Activated T-helper 2 cell treated with anti-CD3 and anti-CD28 coated beads, Interferon-gamma antibody, Interleukin-2, Interleukin-4, amounts not matched to agents 10 μg/mL and 5 μg/mL and 100 μg/mL, durations not matched to agents 14 hours and 24 hours and 36 hours (primary cell): ENCODE results near the gene DOCK1. TPM values are rescaled to one million over a fixed set of nuclear protein-coding genes. Genes with fewer than 3 reads are reported as not detected.

ENCODE experiments used
- DNase-seq: peaks from one replicate; pipeline ENCODE4 v3.0.0; 2021; ENCODE audit warnings: low spot score
- H3K27ac Mint-ChIP-seq: one replicate; pipeline ENCODE4 v1.8.0; 2021; ENCODE audit warnings: mixed read lengths
- H3K27me3 Mint-ChIP-seq: one replicate; pipeline ENCODE4 v1.8.0; 2021; ENCODE audit warnings: low read depth, mixed read lengths
- H3K36me3 Mint-ChIP-seq: one replicate; pipeline ENCODE4 v1.8.0; 2021; ENCODE audit warnings: low read depth, mixed read lengths
- H3K4me1 Mint-ChIP-seq: one replicate; pipeline ENCODE4 v1.8.0; 2021; ENCODE audit warnings: low read depth, mixed read lengths
- H3K4me3 Mint-ChIP-seq: one replicate; pipeline ENCODE4 v1.8.0; 2021; ENCODE audit warnings: low read depth, mild to moderate bottlenecking, moderate library complexity, mixed read lengths
- H3K9me3 Mint-ChIP-seq: one replicate; pipeline ENCODE4 v1.8.0; 2021; ENCODE audit warnings: mixed read lengths
- intact Hi-C: fragments of 100-400 bp; cut with micrococcal nuclease; formaldehyde crosslinking; loops from one replicate; pipeline ENCODE4 v1.15.1; 2023
- total RNA-seq: library from RNA; stranded (reverse); gene quantifications from 2 replicates; pipeline ENCODE4 v1.2.3, GENCODE V29; 2022

Gene DOCK1
- total RNA-seq, 1 donor from 2014 or later = 0.59 TPM

GRCh38 chr10:127125331-127125730 lies 220.1 kb downstream of the DOCK1 start:
- no peak overlapping the region for H3K4me3 Mint-ChIP-seq
- no peaks in the 10 kb centered on the region for H3K4me1 Mint-ChIP-seq
- H3K27me3 Mint-ChIP-seq = no peaks in the 10 kb centered on the region
- no peak overlapping the region for H3K27ac Mint-ChIP-seq
- H3K36me3 Mint-ChIP-seq = no peaks in the 10 kb centered on the region
- DNase-seq = no peak
- intact Hi-C loops = no loop called here
- H3K9me3 Mint-ChIP-seq = no peaks in the 10 kb centered on the region

- DNase-seq = no peak
- no peaks in the 10 kb centered on the region for H3K9me3 Mint-ChIP-seq
- H3K4me1 Mint-ChIP-seq = no peaks in the 10 kb centered on the region
- no peaks in the 10 kb centered on the region for H3K36me3 Mint-ChIP-seq
- no peak overlapping the region for H3K27ac Mint-ChIP-seq
- no peak overlapping the region for H3K4me3 Mint-ChIP-seq
- no peaks in the 10 kb centered on the region for H3K27me3 Mint-ChIP-seq
- intact Hi-C loops = no loop called here
Observed at GRCh38 chr10:127127822-127128221, 222.6 kb downstream of the DOCK1 start.

DNA sequence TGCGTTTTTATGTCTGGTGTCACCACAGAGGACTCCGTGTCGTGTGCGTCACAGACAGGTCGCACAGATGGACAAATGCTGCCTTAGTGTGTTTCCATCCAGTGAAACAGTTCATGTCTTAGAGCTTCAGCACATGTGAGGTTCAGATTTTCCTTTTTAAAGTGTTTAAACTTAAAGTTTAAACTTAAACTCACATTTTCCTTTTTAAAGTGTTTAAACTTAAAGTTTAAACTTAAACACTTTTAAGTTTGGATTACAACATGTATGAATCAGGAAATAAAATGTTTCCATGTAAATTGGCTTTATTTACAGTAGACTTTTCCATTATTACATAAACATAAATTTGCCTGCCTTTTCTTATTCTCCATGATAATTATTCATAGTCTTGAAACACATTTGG lies 223.9 kb downstream of the DOCK1 start:
- Mint-ChIP-seq H3K4me3 (no peak overlapping the region), H3K36me3 (no peaks in the 10 kb centered on the region), H3K9me3 (no peaks in the 10 kb centered on the region), H3K27ac (no peak overlapping the region), H3K4me1 (no peaks in the 10 kb centered on the region), H3K27me3 (no peaks in the 10 kb centered on the region)
- no peak for DNase-seq
- intact Hi-C loops = no loop called here

DNA sequence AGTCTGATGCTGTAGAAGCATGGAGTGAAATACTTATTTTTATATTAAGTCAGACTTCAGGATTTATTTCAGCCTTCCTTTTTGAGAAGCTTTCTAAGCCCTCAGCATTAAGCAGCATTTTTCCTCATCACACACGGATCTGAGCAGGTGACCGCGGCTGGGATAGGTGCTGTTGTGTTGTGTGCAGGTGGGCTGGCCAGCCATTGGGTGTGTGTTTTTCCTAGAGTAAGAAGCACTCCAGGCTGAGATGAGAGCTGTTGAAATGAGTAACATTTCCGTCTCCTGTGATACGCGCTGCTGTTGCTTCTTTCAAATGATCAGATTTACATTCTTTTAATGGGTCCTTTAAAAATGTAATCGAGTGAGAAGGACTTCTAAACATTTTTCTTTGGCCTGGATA lies 227.2 kb downstream of the DOCK1 start:
- intact Hi-C loops = no loop called here
- no peaks in the 10 kb centered on the region for H3K36me3 Mint-ChIP-seq
- H3K27ac Mint-ChIP-seq = no peak overlapping the region
- no peak overlapping the region for H3K4me3 Mint-ChIP-seq
- no peaks in the 10 kb centered on the region for H3K4me1 Mint-ChIP-seq
- H3K27me3 Mint-ChIP-seq = no peaks in the 10 kb centered on the region
- no peak for DNase-seq
- no peaks in the 10 kb centered on the region for H3K9me3 Mint-ChIP-seq

GRCh38 chr10:127133225-127133624 lies 228.0 kb downstream of the DOCK1 start:
- no peaks in the 10 kb centered on the region for H3K27me3 Mint-ChIP-seq
- no peak overlapping the region for H3K27ac Mint-ChIP-seq
- H3K9me3 Mint-ChIP-seq = no peaks in the 10 kb centered on the region
- H3K4me3 Mint-ChIP-seq = no peak overlapping the region
- H3K4me1 Mint-ChIP-seq = no peaks in the 10 kb centered on the region
- intact Hi-C loops = no loop called here
- H3K36me3 Mint-ChIP-seq = no peaks in the 10 kb centered on the region
- no peak for DNase-seq

- intact Hi-C loops = no loop called here
- Mint-ChIP-seq H3K4me1 (no peaks in the 10 kb centered on the region), H3K27me3 (no peaks in the 10 kb centered on the region), H3K36me3 (no peaks in the 10 kb centered on the region), H3K9me3 (no peaks in the 10 kb centered on the region), H3K4me3 (no peak overlapping the region), H3K27ac (no peak overlapping the region)
- no peak for DNase-seq
Observed at GRCh38 chr10:127133672-127134500, 228.7 kb downstream of the DOCK1 start.

DNA sequence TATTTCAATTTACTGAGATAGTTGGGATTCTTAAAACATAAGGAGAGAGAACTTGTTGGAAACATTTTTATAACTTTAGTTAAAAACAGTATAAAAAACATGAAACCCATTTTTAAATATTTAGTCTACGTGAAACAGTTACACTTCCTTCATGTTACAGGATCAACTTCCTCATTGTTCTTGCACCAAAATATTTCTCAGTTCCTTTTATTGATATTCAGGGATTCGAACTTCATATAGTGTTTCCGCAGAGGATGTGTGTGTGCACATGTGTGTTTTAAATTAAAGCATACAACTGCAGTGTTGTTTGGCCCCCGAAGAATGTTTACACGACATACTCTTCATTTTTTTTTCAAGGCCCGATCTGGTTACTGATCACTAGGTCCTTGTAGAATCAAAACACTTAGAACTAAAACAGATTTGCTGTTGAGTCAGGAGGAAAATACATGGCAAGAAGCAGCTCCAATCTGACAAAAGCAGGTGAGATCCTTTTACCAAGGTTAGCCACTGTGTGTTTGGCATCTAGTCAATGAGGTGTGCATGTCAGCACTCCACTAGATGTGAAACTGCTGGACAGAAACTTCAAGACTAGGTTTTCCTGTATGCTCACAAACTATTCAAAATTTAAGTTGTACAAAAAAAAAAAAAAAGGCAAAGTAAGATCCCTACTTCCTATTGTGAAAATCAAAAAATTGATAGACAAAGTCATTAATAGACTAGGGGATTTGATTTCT lies 230.8 kb downstream of the DOCK1 start:
- intact Hi-C loops = no loop called here
- no peak for DNase-seq
- no peak overlapping the region for H3K4me3 Mint-ChIP-seq
- no peaks in the 10 kb centered on the region for H3K27me3 Mint-ChIP-seq
- H3K4me1 Mint-ChIP-seq = no peaks in the 10 kb centered on the region
- no peaks in the 10 kb centered on the region for H3K9me3 Mint-ChIP-seq
- no peaks in the 10 kb centered on the region for H3K36me3 Mint-ChIP-seq
- H3K27ac Mint-ChIP-seq = no peak overlapping the region

GRCh38 chr10:127137391-127137790 lies 232.2 kb downstream of the DOCK1 start:
- H3K27ac Mint-ChIP-seq = no peak overlapping the region
- H3K36me3 Mint-ChIP-seq = no peaks in the 10 kb centered on the region
- H3K27me3 Mint-ChIP-seq = no peaks in the 10 kb centered on the region
- no peak overlapping the region for H3K4me3 Mint-ChIP-seq
- intact Hi-C loops = no loop called here
- DNase-seq = no peak
- no peaks in the 10 kb centered on the region for H3K4me1 Mint-ChIP-seq
- no peaks in the 10 kb centered on the region for H3K9me3 Mint-ChIP-seq

- no peak overlapping the region for H3K4me3 Mint-ChIP-seq
- no peak overlapping the region for H3K27ac Mint-ChIP-seq
- H3K36me3 Mint-ChIP-seq = no peaks in the 10 kb centered on the region
- intact Hi-C loops = no loop called here
- no peaks in the 10 kb centered on the region for H3K9me3 Mint-ChIP-seq
- no peaks in the 10 kb centered on the region for H3K27me3 Mint-ChIP-seq
- no peak for DNase-seq
- no peaks in the 10 kb centered on the region for H3K4me1 Mint-ChIP-seq
Observed at GRCh38 chr10:127142136-127142535, 236.9 kb downstream of the DOCK1 start.

DNA sequence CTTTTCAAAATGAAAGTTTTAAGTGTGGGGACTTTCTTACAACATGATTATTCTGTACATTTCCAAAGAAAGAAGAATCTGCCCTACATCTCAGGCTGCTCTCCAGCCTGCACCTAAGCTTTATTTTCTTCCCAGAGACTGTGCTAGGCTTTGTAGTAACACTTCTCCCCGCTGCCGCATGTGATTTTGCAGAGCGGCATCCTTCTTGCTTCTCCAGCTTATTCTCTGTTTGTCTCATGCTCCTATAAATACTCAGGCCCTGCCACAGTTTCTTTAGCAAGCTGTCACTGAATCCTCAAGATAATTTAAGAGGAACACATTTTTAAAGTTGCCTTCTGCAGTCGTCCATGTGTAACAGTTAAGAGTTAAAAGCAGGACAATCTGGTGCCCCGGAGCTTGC lies 237.6 kb downstream of the DOCK1 start:
- intact Hi-C loops = no loop called here
- no peak overlapping the region for H3K27ac Mint-ChIP-seq
- no peaks in the 10 kb centered on the region for H3K4me1 Mint-ChIP-seq
- no peak for DNase-seq
- H3K36me3 Mint-ChIP-seq = no peaks in the 10 kb centered on the region
- no peak overlapping the region for H3K4me3 Mint-ChIP-seq
- no peaks in the 10 kb centered on the region for H3K9me3 Mint-ChIP-seq
- H3K27me3 Mint-ChIP-seq = no peaks in the 10 kb centered on the region

- Mint-ChIP-seq H3K9me3 (no peaks in the 10 kb centered on the region), H3K27me3 (no peaks in the 10 kb centered on the region), H3K27ac (no peak overlapping the region), H3K4me1 (peaks cover 5% of the 10 kb centered on the region), H3K4me3 (no peak overlapping the region), H3K36me3 (no peaks in the 10 kb centered on the region)
- no peak for DNase-seq
- intact Hi-C loops = no loop called here
Observed at GRCh38 chr10:127145173-127145572, 239.9 kb downstream of the DOCK1 start.

GRCh38 chr10:127146661-127147060 lies 241.4 kb downstream of the DOCK1 start:
- Mint-ChIP-seq H3K27me3 (no peaks in the 10 kb centered on the region), H3K4me1 (peaks cover 5% of the 10 kb centered on the region), H3K9me3 (no peaks in the 10 kb centered on the region), H3K4me3 (no peak overlapping the region), H3K36me3 (no peaks in the 10 kb centered on the region), H3K27ac (no peak overlapping the region)
- intact Hi-C loops = no loop called here
- DNase-seq = no peak
